Suprapubic skin (tissue), 3 donors: Measurements from ENCODE around the gene CCAR1.

ENCODE experiments used
- CTCF ChIP-seq, 2 donors: fragments of 200-600 bp in 1 of 2; fragments of 450-650 bp in 1 of 2; sonication (generic) in 1 of 2; IDR thresholded peaks; one replicate each; pipeline ENCODE4 v1.5.1; 2016 to 2019; ENCODE audit warnings: antibody characterized with exemption in 2 of 2, mild to moderate bottlenecking in 1 of 2, moderate library complexity in 1 of 2
- EP300 ChIP-seq: sonication (generic); formaldehyde crosslinking; IDR thresholded peaks from one replicate; pipeline ENCODE4 v1.6.1; 2017; ENCODE audit warnings: antibody characterized with exemption

GRCh38 chr10:68705548-68705947 lies 15.5 kb upstream of the CCAR1 start:
- TF ChIP-seq EP300, result no peak
- no peak for TF ChIP-seq CTCF (IDR thresholded peaks at IDR 0.05)
